ENCODE results near the gene POLE3. TPM values are rescaled to one million over a fixed set of nuclear protein-coding genes. Genes with fewer than 3 reads are reported as not detected.
"Not testable (repeated sequence)": the region's sequence is repeated elsewhere in the genome, so short reads cannot be mapped to it uniquely, and the experiment has no call there.

The POLE3 gene
- total RNA-seq, 2 experiments from 2014 or later: 53.3 to 57.4 TPM

- no peaks in the 10 kb centered on the region for H3K36me3 Mint-ChIP-seq (ENCODE audit: low read depth)
- ChIA-PET CTCF (no interaction called here), POLR2A (no interaction called here)
- H3K9me3 Mint-ChIP-seq (ENCODE audit: low read depth): no peaks in the 10 kb centered on the region
- DNase-seq (no peak), ATAC-seq (no peak)
- peaks cover 2% of the 10 kb centered on the region for H3K27me3 Mint-ChIP-seq
- H3K27ac Mint-ChIP-seq: no peak overlapping the region
- intact Hi-C loops (cut with DNase I, micrococcal nuclease): no loop called here
- no peaks in the 10 kb centered on the region for H3K4me1 Mint-ChIP-seq
- no peak overlapping the region for H3K4me3 Mint-ChIP-seq
Observed at GRCh38 chr9:113428062-113428615, 17.7 kb upstream of the POLE3 start.

- H3K4me1 Mint-ChIP-seq: no peaks in the 10 kb centered on the region
- ChIA-PET POLR2A (no interaction called here), CTCF (interaction anchor here (0.9 kb wide), 2 partner anchors 15 to 18 kb away, joined by 3 read pairs; no protein-coding TSS in a partner anchor)
- H3K27ac Mint-ChIP-seq: no peak overlapping the region
- no peak for DNase-seq
- intact Hi-C loops (cut with DNase I, micrococcal nuclease): no loop called here
- peaks cover 2% of the 10 kb centered on the region for H3K27me3 Mint-ChIP-seq
- ATAC-seq: no peak
- H3K36me3 Mint-ChIP-seq (ENCODE audit: low read depth): no peaks in the 10 kb centered on the region
- H3K9me3 Mint-ChIP-seq (ENCODE audit: low read depth): no peaks in the 10 kb centered on the region
- H3K4me3 Mint-ChIP-seq: no peak overlapping the region
Observed at GRCh38 chr9:113427629-113428028, 17.2 kb upstream of the POLE3 start.

DNA sequence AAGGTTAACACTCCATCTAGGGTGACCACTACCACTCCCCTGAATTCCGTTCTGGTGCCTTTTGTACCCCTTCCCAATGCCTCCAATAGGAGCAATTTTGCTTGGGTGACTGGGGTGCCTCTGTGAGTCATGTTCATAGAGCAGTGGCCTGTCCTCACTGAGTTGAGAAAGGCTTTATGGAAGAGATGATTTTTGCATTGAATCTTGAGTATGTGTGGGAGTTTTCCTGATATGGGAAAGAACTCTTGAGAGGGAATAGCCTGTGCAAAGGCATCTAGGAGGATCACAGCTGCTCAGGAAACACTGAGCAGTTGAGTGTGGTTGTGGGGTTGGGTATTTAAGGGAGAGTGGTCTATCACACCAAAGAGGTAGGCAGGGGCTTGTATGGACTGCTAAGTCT is 16.2 kb upstream of the POLE3 start:
- POLR2A ChIA-PET: no interaction called here
- CTCF ChIA-PET: interaction anchor here (0.6 to 0.9 kb wide), 3 partner anchors 14 to 19 kb away, joined by 3 read pairs; partner anchors contain the start of genes C9orf43 and POLE3
- Mint-ChIP-seq H3K4me1 (no peaks in the 10 kb centered on the region), H3K27ac (no peak overlapping the region), H3K9me3 (ENCODE audit: low read depth) (no peaks in the 10 kb centered on the region), H3K4me3 (no peak overlapping the region), H3K36me3 (ENCODE audit: low read depth) (no peaks in the 10 kb centered on the region), H3K27me3 (peaks cover 2% of the 10 kb centered on the region)
- DNase-seq (no peak), ATAC-seq (no peak)
- intact Hi-C loops (cut with DNase I, micrococcal nuclease): no loop called here

DNA sequence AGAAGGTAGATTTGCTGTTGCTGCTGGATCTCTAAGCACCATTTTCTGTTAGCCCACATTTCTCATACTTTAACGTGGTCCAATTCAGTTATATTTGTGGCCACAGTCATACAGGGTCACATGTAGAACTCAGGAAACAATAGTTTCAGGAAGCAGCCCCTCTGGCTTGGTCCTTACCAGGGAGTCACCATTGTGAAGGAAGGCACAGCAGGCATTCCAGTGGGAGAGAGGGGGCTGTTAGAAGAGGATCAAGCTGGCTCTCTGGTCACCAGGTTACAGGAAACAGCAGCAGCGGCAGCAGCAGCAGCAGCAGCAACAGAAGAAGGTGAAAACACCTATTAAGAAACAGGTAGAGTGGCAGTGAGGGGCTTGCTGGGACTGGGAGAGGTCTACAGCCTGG is 14.6 kb upstream of the POLE3 start:
- no peaks in the 10 kb centered on the region for H3K9me3 Mint-ChIP-seq (ENCODE audit: low read depth)
- DNase-seq: no peak
- no peak for ATAC-seq
- H3K27ac Mint-ChIP-seq: no peak overlapping the region
- H3K27me3 Mint-ChIP-seq: peaks cover 2% of the 10 kb centered on the region
- CTCF ChIA-PET: interaction anchor here (1.1 to 1.2 kb wide), 2 partner anchors 21 to 233 kb away, joined by 3 to 4 read pairs; no protein-coding TSS in a partner anchor
- POLR2A ChIA-PET: interaction anchor here (0.9 kb wide), 1 partner anchor 51 kb away, joined by 3 read pairs; no protein-coding TSS in a partner anchor
- H3K36me3 Mint-ChIP-seq (ENCODE audit: low read depth): no peaks in the 10 kb centered on the region
- H3K4me3 Mint-ChIP-seq: no peak overlapping the region
- intact Hi-C loops (cut with DNase I, micrococcal nuclease): no loop called here
- no peaks in the 10 kb centered on the region for H3K4me1 Mint-ChIP-seq

- intact Hi-C loops (cut with DNase I, micrococcal nuclease): no loop called here
- POLR2A ChIA-PET: no interaction called here
- no peak overlapping the region for H3K27ac Mint-ChIP-seq
- DNase-seq (no peak), ATAC-seq (no peak)
- CTCF ChIA-PET: interaction anchor here (1.0 to 1.2 kb wide), 2 partner anchors 111 to 157 kb away, joined by 3 to 5 read pairs; no protein-coding TSS in a partner anchor
- no peaks in the 10 kb centered on the region for H3K9me3 Mint-ChIP-seq (ENCODE audit: low read depth)
- no peak overlapping the region for H3K4me3 Mint-ChIP-seq
- H3K36me3 Mint-ChIP-seq (ENCODE audit: low read depth): no peaks in the 10 kb centered on the region
- H3K27me3 Mint-ChIP-seq: peaks cover under 1% of the 10 kb centered on the region
- no peaks in the 10 kb centered on the region for H3K4me1 Mint-ChIP-seq
Observed at GRCh38 chr9:113421726-113422125, 11.3 kb upstream of the POLE3 start.

- Mint-ChIP-seq H3K9me3 (ENCODE audit: low read depth) (no peaks in the 10 kb centered on the region), H3K4me1 (no peaks in the 10 kb centered on the region), H3K27me3 (no peaks in the 10 kb centered on the region), H3K27ac (no peak overlapping the region), H3K36me3 (ENCODE audit: low read depth) (no peaks in the 10 kb centered on the region), H3K4me3 (no peak overlapping the region)
- CTCF ChIA-PET: no interaction called here
- no peak for ATAC-seq
- intact Hi-C loops (cut with DNase I, micrococcal nuclease): loop anchor here in 1 of 2 experiments (10.0 kb wide), 2 partner anchors 467 to 1167 kb away; partner anchors contain the start of gene ATP6V1G1
- POLR2A ChIA-PET: no interaction called here
- DNase-seq: peak; percentile 30
Observed at GRCh38 chr9:113417370-113417769, 6.9 kb upstream of the POLE3 start.

DNA sequence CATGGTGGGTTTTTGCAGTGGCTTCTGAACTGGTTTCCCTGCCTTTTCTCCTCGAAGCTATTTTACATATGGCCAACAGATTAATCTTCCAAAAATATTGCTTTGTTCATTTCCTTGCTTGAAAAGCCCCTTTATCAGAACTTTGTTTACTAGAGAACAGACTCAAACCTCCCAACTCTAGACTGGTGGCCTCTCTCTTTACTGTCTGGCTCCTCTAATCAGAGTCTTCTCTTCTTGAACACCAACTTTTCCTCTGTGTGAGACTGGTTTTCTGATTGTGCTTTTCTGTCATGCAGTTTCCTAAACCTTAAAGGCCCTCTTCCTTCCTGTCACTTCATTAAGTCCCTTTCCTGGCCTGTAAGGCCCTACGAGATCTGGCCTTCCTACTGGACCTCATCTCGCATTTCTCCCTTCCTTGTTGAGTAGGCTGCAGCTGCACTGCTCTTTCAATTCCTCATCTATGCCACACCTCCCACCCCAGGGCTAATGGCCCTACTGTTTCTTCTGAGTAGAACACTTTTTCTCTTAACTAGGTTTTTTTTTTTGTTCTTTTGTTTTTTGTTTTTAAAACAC is 5.8 kb upstream of the POLE3 start:
- Mint-ChIP-seq H3K4me1 (peaks cover 6% of the 10 kb centered on the region), H3K36me3 (ENCODE audit: low read depth) (no peaks in the 10 kb centered on the region), H3K27ac (no peak overlapping the region), H3K4me3 (no peak overlapping the region), H3K9me3 (ENCODE audit: low read depth) (no peaks in the 10 kb centered on the region), H3K27me3 (no peaks in the 10 kb centered on the region)
- ChIA-PET CTCF (no interaction called here), POLR2A (no interaction called here)
- DNase-seq: no peak
- no peak for ATAC-seq
- intact Hi-C loops (cut with DNase I, micrococcal nuclease): loop anchor here in 1 of 2 experiments (10.0 kb wide), 2 partner anchors 469 to 1169 kb away; partner anchors contain the start of gene ATP6V1G1

GRCh38 chr9:113409883-113410206 is 630 bp downstream of the POLE3 start:
- ChIA-PET POLR2A (interaction anchor here (0.5 to 2.6 kb wide), 14 partner anchors 9 to 1084 kb away, joined by 3 to 13 read pairs (median 6); partner anchors contain the start of genes ALAD, CDC26, FKBP15 and PRPF4), CTCF (interaction anchor here (0.6 to 3.8 kb wide), 11 partner anchors 10 to 1779 kb away, joined by 3 to 38 read pairs (median 7); partner anchors contain the start of genes ALAD, CDC26, DNAJC25 and FKBP15)
- Mint-ChIP-seq H3K36me3 (ENCODE audit: low read depth) (peaks cover 34% of the 10 kb centered on the region), H3K9me3 (ENCODE audit: low read depth) (no peaks in the 10 kb centered on the region), H3K4me3 (peak overlapping the region; percentile 98), H3K4me1 (peaks cover 36% of the 10 kb centered on the region), H3K27me3 (no peaks in the 10 kb centered on the region), H3K27ac (peak overlapping the region; percentile 100)
- ATAC-seq (peak; percentile 16), DNase-seq (no peak)
- intact Hi-C loops (cut with DNase I, micrococcal nuclease): loop anchor here (1.0 to 10.0 kb wide), 17 partner anchors 9 to 1175 kb away; partner anchors contain the start of genes ALAD (in 2 of the 2), CDC26 (in 2 of the 2), FKBP15 (in 2 of the 2) and PRPF4 (in 2 of the 2)

DNA sequence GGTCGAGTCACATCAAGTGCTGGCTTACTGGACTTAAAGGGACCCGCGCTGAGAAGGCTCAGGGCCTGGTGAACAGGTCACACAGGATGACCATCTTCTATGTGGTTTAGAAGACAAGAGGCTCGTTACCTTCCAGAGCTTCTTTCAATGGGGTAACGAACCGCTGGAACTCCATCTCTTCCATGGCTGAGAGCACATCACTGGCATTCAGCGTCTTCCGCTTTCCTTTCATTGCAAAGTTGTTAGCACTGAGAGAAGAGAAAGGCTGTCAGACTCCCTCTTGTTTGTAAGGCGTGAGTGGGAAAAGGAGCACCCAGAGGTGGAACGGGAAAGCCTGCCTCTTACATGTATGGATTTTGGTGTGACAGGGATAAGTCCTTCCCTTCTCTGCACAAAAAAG is 994 bp downstream of the POLE3 start:
- CTCF ChIA-PET: interaction anchor here (0.6 to 3.8 kb wide), 9 partner anchors 10 to 1778 kb away, joined by 3 to 38 read pairs (median 7); partner anchors contain the start of genes ALAD, CDC26, DNAJC25 and PRPF4
- intact Hi-C loops (cut with DNase I, micrococcal nuclease): no loop called here
- Mint-ChIP-seq H3K4me1 (peaks cover 36% of the 10 kb centered on the region), H3K4me3 (peak overlapping the region; percentile 98), H3K9me3 (ENCODE audit: low read depth) (no peaks in the 10 kb centered on the region), H3K27me3 (no peaks in the 10 kb centered on the region), H3K27ac (peak overlapping the region; percentile 100), H3K36me3 (ENCODE audit: low read depth) (peaks cover 34% of the 10 kb centered on the region)
- ATAC-seq (no peak), DNase-seq (no peak)
- POLR2A ChIA-PET: interaction anchor here (0.5 to 2.6 kb wide), 9 partner anchors 9 to 1084 kb away, joined by 3 to 13 read pairs (median 7); partner anchors contain the start of genes ALAD, CDC26, FKBP15 and PRPF4

DNA sequence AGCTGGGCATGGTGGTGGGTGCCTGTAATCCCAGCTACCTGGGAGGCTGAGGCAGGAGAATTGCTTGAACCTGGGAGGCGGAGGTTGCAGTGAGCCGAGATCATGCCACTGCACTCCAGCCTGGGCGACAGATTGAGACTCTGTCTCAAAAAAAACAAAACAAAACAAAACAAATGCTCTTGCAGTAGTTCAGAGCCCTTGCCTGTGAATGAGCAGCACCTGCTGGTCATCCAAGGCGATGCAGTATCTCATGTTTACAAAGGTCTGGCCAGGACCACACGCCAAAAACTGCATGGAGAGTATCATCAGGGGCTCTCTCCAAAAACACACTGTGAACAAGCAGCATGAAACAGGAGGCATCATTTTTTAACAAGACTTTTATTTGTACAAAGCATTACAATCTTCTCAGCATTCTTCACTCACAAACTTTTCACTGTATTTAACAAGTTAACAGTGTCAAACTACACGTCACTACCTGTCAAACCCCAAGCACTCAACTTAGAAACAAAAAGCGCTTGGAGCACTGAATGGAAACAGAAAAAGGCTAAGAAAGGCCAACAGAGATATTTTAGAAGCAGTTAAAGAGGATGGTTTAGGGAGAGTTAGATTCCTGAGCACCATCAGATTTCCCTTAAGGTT is 3.5 kb downstream of the POLE3 start:
- peaks cover 35% of the 10 kb centered on the region for H3K4me1 Mint-ChIP-seq
- intact Hi-C loops (cut with DNase I, micrococcal nuclease): loop anchor here (1.0 kb wide), 2 partner anchors 98 to 133 kb away; no protein-coding TSS in a partner anchor
- H3K27me3 Mint-ChIP-seq; H3K9me3 Mint-ChIP-seq (ENCODE audit: low read depth); POLR2A ChIA-PET: not testable (repeated sequence)
- peak overlapping the region; percentile 11 for H3K4me3 Mint-ChIP-seq
- H3K36me3 Mint-ChIP-seq (ENCODE audit: low read depth): peaks cover 34% of the 10 kb centered on the region
- DNase-seq (peak; percentile 78), ATAC-seq (peak; percentile 11)
- peak overlapping the region; percentile 70 for H3K27ac Mint-ChIP-seq
- CTCF ChIA-PET: interaction anchor here (0.9 to 2.4 kb wide), 10 partner anchors 56 to 331 kb away, joined by 3 to 14 read pairs (median 4); partner anchors contain the start of genes CDC26, PRPF4 and WDR31

DNA sequence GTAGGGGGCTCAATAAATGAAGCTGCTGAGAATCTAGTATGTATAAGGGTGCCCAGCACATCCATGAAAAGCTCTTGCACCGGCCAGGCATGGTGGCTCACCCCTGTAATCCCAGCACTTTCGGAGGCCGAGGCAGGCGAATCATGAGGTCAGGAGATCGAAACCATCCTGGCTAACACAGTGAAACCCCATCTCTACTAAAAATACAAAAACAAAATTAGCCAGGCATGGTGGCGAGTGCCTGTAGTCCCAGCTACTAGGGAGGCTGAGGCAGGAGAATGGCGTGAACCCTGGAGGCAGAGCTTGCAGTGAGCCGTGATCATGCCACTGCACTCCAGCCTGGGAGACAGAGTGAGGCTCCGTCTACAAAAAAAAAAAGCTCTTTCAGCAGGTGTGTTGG is 4.1 kb downstream of the POLE3 start:
- H3K4me3 Mint-ChIP-seq; ATAC-seq; intact Hi-C loops (cut with DNase I, micrococcal nuclease); DNase-seq; H3K27me3 Mint-ChIP-seq; H3K9me3 Mint-ChIP-seq (ENCODE audit: low read depth): not testable (repeated sequence)
- Mint-ChIP-seq H3K27ac (peak overlapping the region; percentile 70), H3K36me3 (ENCODE audit: low read depth) (peaks cover 34% of the 10 kb centered on the region), H3K4me1 (peaks cover 35% of the 10 kb centered on the region)
- POLR2A ChIA-PET: interaction anchor here (0.7 kb wide), 1 partner anchor 44 kb away, joined by 3 read pairs; no protein-coding TSS in a partner anchor
- CTCF ChIA-PET: interaction anchor here (0.7 to 2.1 kb wide), 10 partner anchors 10 to 331 kb away, joined by 3 to 14 read pairs (median 4); partner anchors contain the start of genes CDC26 and PRPF4
